RPMI7951 (cell line): ENCODE data around the gene CYFIP2. TPM values are rescaled to one million over a fixed set of nuclear protein-coding genes. Genes with fewer than 3 reads are reported as not detected.
"Not testable (repeated sequence)": the region's sequence is repeated elsewhere in the genome, so short reads cannot be mapped to it uniquely, and the experiment has no call there.

ENCODE experiments used
- DNase-seq: peaks from one replicate; pipeline ENCODE4 v3.0.0-alpha.2; 2012; ENCODE audit warnings: low read depth
- total RNA-seq: library from RNA; depleted of rRNA; stranded (reverse); fragments of >200 nt; shearing (Covaris generic); gene quantifications from 2 replicates; pipeline ENCODE4 v1.2.3, GENCODE V29; 2014; rRNA removed

The CYFIP2 gene
- total RNA-seq, 1 experiment from 2014 or later = 0.36 TPM

DNA sequence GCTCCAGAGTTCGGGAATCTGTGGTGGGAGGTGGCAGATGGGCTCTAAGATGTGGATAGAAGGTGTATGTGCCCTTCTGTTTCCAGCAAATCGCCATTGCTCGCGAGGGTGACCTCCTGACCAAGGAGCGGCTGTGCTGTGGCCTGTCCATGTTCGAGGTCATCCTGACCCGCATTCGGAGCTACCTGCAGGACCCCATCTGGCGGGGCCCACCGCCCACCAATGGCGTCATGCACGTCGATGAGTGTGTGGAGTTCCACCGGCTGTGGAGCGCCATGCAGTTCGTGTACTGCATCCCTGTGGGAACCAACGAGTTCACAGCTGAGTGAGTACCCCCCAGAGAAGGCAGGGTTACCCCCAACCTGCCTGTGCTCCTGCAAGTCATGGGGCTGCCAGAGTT lies 123.2 kb downstream of the CYFIP2 start:
- no peak for DNase-seq

- DNase-seq = no peak
Measured at GRCh38 chr5:157390133-157390532, 124.2 kb downstream of the CYFIP2 start.

DNA sequence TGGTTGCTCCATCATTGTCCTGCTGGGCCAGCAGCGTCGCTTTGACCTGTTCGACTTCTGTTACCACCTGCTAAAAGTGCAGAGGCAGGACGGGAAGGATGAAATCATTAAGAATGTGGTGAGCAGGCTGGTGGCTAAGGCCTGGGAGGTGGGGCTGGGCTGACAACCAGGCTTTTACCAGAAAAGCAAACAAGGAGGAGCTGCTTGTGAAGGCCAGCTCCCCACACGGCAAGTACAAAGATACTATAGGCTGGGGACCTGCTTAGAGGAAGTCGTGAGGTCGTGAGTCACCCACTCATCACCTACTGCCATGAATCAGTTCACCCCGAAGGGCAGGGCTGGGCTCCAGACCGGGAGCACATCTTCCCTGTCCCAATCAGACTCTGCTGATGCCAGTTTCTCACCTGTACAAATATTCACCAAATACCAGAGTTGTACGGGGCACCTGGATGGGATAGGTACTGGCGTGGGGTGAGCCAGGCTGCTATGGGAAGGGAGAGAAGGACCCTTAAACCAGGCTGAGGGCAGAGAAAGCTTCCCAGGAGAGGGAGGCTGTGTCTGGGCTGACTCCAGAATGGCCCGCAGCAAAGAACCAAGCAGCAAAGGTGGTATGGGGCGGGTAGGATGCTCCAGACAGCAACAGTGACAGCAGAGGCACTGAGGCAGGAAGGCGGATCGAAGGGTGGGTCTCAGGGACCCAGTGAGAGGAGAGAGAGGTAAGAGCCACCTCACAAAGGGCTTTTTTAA lies 124.8 kb downstream of the CYFIP2 start:
- peak; percentile 96 for DNase-seq

GRCh38 chr5:157398305-157398704 lies 132.4 kb downstream of the CYFIP2 start:
- no peak for DNase-seq

DNA sequence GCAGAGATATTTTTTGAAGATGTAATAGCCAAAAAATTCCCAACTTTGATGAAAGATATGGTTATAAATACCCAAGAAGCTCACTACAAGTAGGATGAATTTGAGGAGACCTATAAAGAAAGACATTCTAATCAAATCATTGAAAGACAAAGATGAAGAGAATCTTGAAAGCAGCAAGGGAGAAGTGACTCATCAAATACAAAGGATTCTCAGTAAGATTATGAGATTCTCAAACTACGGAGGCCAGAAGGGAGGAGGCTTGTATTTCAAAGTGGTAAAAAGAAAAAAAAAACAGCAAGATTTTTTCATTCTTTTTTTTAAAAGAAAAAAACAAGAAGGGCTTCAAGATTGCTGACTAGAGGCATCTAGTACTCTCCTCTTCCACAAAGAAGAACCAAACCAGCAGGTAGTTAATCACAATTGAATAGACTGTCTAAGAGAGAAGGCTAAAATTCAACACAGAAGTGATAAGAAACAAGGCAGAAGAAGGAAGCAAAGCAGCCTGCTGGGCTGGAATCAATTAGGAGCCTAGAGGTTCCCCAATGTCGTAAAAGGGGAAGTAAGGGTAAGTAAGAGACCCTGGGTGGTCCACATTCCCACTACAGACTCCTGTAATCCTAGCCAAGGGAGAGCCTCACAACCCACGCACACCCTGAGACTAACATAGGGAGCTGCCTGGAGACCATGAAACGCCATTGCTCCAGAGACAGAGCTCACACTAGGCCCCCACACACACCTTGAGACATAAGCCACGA lies 135.0 kb downstream of the CYFIP2 start:
- DNase-seq = no peak

DNA sequence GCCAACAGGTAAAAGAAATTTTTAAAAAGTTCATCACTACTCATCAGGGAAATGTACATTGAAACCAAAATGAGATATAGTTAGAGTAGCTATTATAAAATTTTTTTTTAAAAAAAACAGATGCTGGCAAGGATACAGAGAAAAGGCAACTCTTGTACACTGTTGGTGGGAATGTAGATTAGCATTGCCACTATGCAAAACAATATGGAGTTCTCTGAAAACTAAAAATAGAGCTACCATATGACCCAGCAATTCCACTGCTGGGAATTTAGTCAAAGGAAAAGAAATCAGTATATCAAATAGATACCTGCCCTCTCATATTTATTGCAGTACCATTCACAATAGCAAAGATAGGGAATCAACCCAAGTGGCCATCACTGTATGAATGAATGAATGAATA lies 149.9 kb downstream of the CYFIP2 start:
- DNase-seq = no peak

DNA sequence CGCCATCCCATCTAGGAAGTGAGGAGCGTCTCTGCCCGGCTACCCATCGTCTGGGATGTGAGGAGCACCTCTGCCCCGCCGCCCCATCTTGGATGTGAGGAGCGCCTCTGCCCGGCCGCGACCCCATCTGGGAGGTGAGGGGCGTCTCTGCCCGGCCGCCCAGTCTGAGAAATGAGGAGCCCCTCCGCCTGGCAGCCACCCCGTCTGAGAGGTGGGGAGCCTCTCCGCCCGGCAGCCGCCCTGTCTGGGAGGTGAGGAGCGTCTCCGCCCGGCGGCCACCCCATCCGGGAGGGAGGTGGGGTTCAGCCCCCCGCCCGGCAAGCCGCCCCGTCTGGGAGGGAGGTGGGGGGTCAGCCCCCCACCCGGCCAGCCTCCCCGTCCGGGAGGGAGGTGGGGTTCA lies 153.6 kb downstream of the CYFIP2 start:
- DNase-seq = not testable (repeated sequence)

DNA sequence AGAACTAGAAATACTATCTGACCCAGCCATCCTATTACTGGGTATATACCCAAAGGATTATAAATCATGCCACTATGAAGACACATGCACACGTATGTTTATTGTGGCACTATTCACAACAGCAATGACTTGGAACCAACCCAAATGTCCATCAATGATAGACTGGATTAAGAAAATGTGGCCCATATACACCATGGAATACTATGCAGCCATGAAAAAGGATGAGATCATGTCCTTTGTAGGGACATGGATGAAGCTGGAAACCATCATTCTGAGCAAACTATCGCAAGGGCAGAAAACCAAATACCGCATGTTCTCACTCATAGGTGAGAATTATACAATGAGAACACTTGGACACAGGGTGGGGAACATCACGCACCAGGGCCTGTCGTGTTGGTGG lies 164.0 kb downstream of the CYFIP2 start:
- DNase-seq = not testable (repeated sequence)

DNA sequence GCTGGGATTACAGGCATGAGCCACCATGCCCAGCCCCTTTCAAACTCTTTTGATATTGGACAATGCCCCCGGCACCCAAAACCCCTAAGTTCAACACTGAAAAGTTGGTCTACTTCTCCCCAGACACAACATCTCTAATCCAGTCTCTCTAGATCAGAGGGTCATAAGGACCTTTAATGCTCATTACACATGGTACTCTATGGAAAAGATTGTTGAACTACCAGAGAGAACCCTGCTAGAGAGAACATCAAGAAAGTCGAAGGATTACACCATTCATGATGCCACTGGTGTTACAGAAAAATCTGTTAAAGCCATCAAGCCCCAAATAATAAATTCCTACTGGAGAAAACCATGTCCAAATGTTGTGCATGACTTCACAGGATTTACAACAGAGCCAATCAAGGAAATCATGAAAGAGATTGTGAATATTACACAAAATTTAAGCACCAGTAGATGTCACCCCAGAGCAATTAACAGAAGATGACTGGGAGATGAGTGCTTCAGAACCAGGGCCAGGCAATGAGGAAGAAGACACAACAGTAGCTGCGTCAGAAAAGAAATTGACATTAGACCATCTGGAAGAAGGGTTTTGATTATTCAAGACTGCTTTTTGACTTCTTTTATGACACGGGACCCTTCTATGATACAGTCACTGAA lies 165.7 kb downstream of the CYFIP2 start:
- DNase-seq = peak; percentile 69

- no peak for DNase-seq
Measured at GRCh38 chr5:157434096-157434495, 168.2 kb downstream of the CYFIP2 start.

- DNase-seq = no peak
Measured at GRCh38 chr5:157443041-157443549, 177.2 kb downstream of the CYFIP2 start.

DNA sequence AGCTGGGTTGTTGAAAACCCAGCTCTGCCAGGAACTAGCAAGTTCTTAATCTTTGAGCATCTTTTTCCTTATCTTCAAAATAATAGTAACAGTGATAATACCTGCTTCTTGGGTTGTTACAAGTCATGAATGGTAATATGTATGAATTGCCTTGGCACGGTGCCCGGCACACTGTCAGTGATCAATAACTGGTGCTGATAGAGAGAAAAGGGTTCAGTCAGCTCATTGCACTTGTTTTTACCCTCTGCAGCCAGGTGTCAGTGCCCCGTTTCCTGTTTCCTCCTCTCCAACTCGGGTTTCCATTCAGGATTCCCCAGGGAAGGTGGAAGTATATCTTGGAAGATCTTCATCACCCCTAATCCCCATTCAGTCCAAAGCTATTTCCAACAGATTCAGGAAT lies 178.3 kb downstream of the CYFIP2 start:
- DNase-seq = no peak

Other genes starting within 250 kb of the CYFIP2 start
- gene HAVCR1, start 207.0 kb upstream of the CYFIP2 start, total RNA-seq = not detected in 2 replicates
- 0.84 and 2.0 TPM in 2 replicates for gene HAVCR2, start 157.1 kb upstream of the CYFIP2 start, total RNA-seq
- gene MED7, start 123.3 kb upstream of the CYFIP2 start, total RNA-seq = 17.8 and 20.9 TPM in 2 replicates
- not detected in 2 replicates for gene GARIN3, start 99.9 kb upstream of the CYFIP2 start, total RNA-seq
- not detected in 2 replicates for gene ITK, start 85.3 kb upstream of the CYFIP2 start, total RNA-seq
- 0.10 and 0.48 TPM in 2 replicates for gene NIPAL4, start 194.1 kb downstream of the CYFIP2 start, total RNA-seq